ENCODE measurements around the gene SERTM2.
"Not testable (repeated sequence)": the region's sequence is repeated elsewhere in the genome, so short reads cannot be mapped to it uniquely, and the experiment has no call there.

SERTM2 gene

GRCh38 chrX:111511477-111511876, at the start of gene SERTM2:
Gene SERTM2, plus strand, starts transcription at chrX:111511645. Its CDS starts 7,213 bp downstream, at chrX:111518858.
- no peak for DNase-seq

- no peak for DNase-seq
These were observed 45.8 kb upstream of the SERTM2 start for GRCh38 chrX:111465669-111466068.

- no peak for DNase-seq
These were observed 43.5 kb upstream of the SERTM2 start for GRCh38 chrX:111467896-111468295.

GRCh38 chrX:111470681-111471403, 40.6 kb upstream of the SERTM2 start:
- no peak for DNase-seq

GRCh38 chrX:111481896-111482295, 29.5 kb upstream of the SERTM2 start:
- DNase-seq = no peak

GRCh38 chrX:111483135-111483534, 28.3 kb upstream of the SERTM2 start:
- no peak for DNase-seq

- DNase-seq = no peak
These were observed 27.6 kb upstream of the SERTM2 start for GRCh38 chrX:111483881-111484280.

- peak; percentile 29 for DNase-seq
These were observed 20.8 kb upstream of the SERTM2 start for GRCh38 chrX:111490688-111491087.

- DNase-seq = no peak
These were observed 19.4 kb upstream of the SERTM2 start for GRCh38 chrX:111492085-111492484.

- DNase-seq = no peak
These were observed 12.8 kb upstream of the SERTM2 start for GRCh38 chrX:111498538-111499103.

- no peak for DNase-seq
These were observed 7.9 kb upstream of the SERTM2 start for GRCh38 chrX:111503485-111503993.

GRCh38 chrX:111504941-111505340, 6.5 kb upstream of the SERTM2 start:
- no peak for DNase-seq

GRCh38 chrX:111505783-111506182, 5.7 kb upstream of the SERTM2 start:
- no peak for DNase-seq

GRCh38 chrX:111506826-111507225, 4.6 kb upstream of the SERTM2 start:
- no peak for DNase-seq

GRCh38 chrX:111507933-111508332, 3.5 kb upstream of the SERTM2 start:
- no peak for DNase-seq

- no peak for DNase-seq
These were observed 3.9 kb downstream of the SERTM2 start for GRCh38 chrX:111515298-111515697.

- DNase-seq = no peak
These were observed 7.2 kb downstream of the SERTM2 start for GRCh38 chrX:111518667-111519066.

- peak; percentile 82 for DNase-seq
These were observed 7.8 kb downstream of the SERTM2 start for GRCh38 chrX:111519215-111519614.

GRCh38 chrX:111520506-111520905, 9.1 kb downstream of the SERTM2 start:
- DNase-seq = no peak

GRCh38 chrX:111521169-111521568, 9.7 kb downstream of the SERTM2 start:
- DNase-seq = no peak

- DNase-seq = no peak
These were observed 31.8 kb downstream of the SERTM2 start for GRCh38 chrX:111543212-111543741.

GRCh38 chrX:111549235-111549634, 37.8 kb downstream of the SERTM2 start:
- not testable (repeated sequence) for DNase-seq

GRCh38 chrX:111555406-111555958, 44.0 kb downstream of the SERTM2 start:
- no peak for DNase-seq

- no peak for DNase-seq
These were observed 49.4 kb downstream of the SERTM2 start for GRCh38 chrX:111560801-111561200.

Measured in NCI-H1694 treated with DMSO at 0.1 percent for 48 hours (cell line).